Suprapubic skin (tissue), 3 donors: ENCODE measurements around the gene KLK14.

Experiments
- POLR2A ChIP-seq, 2 donors: fragments of 450-650 bp; IDR thresholded peaks; one replicate each; pipeline ENCODE4 v1.6.1; 2017; ENCODE audit warnings: antibody characterized with exemption in 2 of 2, mild to moderate bottlenecking in 2 of 2, moderate library complexity in 2 of 2
- TF ChIP-seq, protein P1 (sequence below), 2 donors: fragments of 200-600 bp in 1 of 2; fragments of 450-650 bp in 1 of 2; sonication (generic) in 1 of 2; IDR thresholded peaks; one replicate each; pipeline ENCODE4 v1.5.1; 2016 to 2019; ENCODE audit warnings: antibody characterized with exemption in 2 of 2, mild to moderate bottlenecking in 1 of 2, moderate library complexity in 1 of 2

- no peak for TF ChIP-seq POLR2A (IDR thresholded peaks at IDR 0.05)
- TF ChIP-seq, protein P1, sequence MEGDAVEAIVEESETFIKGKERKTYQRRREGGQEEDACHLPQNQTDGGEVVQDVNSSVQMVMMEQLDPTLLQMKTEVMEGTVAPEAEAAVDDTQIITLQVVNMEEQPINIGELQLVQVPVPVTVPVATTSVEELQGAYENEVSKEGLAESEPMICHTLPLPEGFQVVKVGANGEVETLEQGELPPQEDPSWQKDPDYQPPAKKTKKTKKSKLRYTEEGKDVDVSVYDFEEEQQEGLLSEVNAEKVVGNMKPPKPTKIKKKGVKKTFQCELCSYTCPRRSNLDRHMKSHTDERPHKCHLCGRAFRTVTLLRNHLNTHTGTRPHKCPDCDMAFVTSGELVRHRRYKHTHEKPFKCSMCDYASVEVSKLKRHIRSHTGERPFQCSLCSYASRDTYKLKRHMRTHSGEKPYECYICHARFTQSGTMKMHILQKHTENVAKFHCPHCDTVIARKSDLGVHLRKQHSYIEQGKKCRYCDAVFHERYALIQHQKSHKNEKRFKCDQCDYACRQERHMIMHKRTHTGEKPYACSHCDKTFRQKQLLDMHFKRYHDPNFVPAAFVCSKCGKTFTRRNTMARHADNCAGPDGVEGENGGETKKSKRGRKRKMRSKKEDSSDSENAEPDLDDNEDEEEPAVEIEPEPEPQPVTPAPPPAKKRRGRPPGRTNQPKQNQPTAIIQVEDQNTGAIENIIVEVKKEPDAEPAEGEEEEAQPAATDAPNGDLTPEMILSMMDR (IDR thresholded peaks at IDR 0.05) = no peak
Measured at GRCh38 chr19:51090471-51090870, 7.8 kb upstream of the KLK14 start.
